DMS 273 (cell line): ENCODE data around the gene CHRNA4.
A peak's percentile ranks its signal among the peaks of the same experiment; 100 is the strongest.

Experiments used
- DNase-seq: peaks from one replicate; lab custom pipeline; 2025; ENCODE audit not compliant: unreplicated experiment; lab: John Stamatoyannopoulos, UW

The CHRNA4 gene

GRCh38 chr20:63360850-63361518, at the start of gene CHRNA4:
TSS of gene CHRNA4 (minus strand) at chr20:63361349. CDS start at chr20:63361165, 184 bp downstream.
- peak; percentile 74 for DNase-seq

GRCh38 chr20:63409834-63410435, 48.8 kb upstream of the CHRNA4 start:
- DNase-seq: no peak

- no peak for DNase-seq
Observed at GRCh38 chr20:63409066-63409833, 48.1 kb upstream of the CHRNA4 start.

- no peak for DNase-seq
Observed at GRCh38 chr20:63408684-63409046, 47.5 kb upstream of the CHRNA4 start.

GRCh38 chr20:63407928-63408683, 47.0 kb upstream of the CHRNA4 start:
- no peak for DNase-seq

GRCh38 chr20:63406617-63407245, 45.6 kb upstream of the CHRNA4 start:
- DNase-seq: no peak

GRCh38 chr20:63406011-63406410, 44.9 kb upstream of the CHRNA4 start:
- DNase-seq: no peak

GRCh38 chr20:63405102-63405730, 44.1 kb upstream of the CHRNA4 start:
- DNase-seq: no peak

GRCh38 chr20:63404129-63405085, 43.3 kb upstream of the CHRNA4 start:
- no peak for DNase-seq

- DNase-seq: no peak
Observed at GRCh38 chr20:63403403-63404105, 42.4 kb upstream of the CHRNA4 start.

GRCh38 chr20:63402860-63403220, 41.7 kb upstream of the CHRNA4 start:
- peak; percentile 86 for DNase-seq

- DNase-seq: peak; percentile 83
Observed at GRCh38 chr20:63402181-63402859, 41.2 kb upstream of the CHRNA4 start.

- DNase-seq: no peak
Observed at GRCh38 chr20:63401384-63402110, 40.4 kb upstream of the CHRNA4 start.

- DNase-seq: peak; percentile 57
Observed at GRCh38 chr20:63400486-63401210, 39.5 kb upstream of the CHRNA4 start.

GRCh38 chr20:63399596-63400375, 38.6 kb upstream of the CHRNA4 start:
- no peak for DNase-seq
